ENCODE measurements around the gene DYNLRB1.

The DYNLRB1 gene

DNA sequence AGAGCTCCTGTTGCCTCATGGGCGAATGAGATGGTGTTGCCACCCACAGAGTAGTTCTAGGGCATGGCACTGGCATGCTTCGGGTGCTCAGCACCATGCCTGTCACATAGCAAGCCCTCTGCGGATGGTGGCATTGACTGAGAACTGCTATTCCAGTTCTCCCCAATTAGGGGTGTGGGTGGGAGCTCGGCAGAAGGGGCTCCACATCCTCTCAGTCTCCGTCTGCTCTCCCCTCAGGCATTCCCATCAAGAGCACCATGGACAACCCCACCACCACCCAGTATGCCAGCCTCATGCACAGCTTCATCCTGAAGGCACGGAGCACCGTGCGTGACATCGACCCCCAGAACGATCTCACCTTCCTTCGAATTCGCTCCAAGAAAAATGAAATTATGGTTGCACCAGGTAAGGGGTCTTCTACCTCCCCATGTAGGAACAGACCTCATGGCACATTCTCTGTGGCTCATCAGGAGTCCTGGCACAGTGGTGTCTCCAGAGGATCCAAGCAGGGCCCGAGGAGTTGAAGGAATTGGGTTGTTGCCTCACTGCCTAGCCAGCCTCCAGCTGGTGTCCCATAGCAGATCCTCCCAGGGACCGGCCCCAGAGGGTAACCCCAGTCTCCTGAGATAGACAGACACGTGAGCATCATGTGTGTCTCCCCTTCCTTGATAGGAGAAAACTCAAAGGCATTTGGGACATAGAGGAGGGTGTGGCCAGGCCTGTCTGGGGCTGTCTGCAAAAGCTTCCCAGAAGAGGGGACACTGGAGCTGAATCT, 18.4 kb downstream of the DYNLRB1 start:
- no peak for DNase-seq (ENCODE audit: low read depth)

DNA sequence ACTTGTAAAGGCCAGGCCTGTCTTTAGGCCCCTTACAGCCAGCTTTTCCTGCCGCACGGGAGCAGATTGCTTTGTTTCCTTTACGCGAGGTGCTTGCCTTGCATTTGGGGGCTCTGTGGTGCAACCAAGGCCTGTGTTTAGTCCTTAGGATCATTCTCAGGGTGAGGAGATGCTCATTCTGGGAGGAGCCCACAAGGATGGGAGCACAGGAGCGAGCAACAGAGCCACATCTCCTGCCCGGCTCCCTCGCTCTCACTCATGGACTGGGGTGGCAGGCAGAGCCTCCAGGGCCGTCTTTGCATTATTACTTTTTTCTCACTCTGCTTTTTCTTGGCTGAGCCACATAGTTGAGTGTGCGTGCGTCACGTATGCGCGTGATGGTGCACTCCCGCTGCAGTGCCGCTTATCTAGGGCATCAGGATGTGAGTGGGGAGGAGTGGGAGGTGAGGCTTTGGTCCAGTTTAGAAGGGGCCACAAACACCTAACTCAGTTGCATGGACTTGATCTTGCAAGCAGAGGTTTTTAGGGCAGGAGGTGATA, 19.1 kb downstream of the DYNLRB1 start:
- DNase-seq (ENCODE audit: low read depth): no peak

DNA sequence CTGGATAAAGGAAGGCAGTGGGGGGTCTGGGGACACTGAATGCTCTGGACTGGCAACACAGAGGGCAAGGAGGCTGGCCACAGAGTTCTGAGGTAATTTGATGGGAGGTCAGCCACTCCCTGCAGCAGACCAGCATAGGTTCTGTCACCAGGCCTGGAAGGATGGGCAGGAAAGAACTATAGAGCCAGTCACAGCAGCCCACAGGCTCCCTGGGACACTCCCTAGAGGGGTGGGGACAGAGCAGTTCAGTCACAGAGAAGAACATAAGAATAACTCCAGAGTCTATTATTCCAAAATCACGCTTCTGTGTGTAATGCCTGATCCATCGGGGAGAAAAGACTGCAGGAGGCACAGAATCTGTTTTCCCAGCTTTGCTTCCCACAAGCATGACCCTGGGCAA, 19.6 kb downstream of the DYNLRB1 start:
- no peak for DNase-seq (ENCODE audit: low read depth)

DNA sequence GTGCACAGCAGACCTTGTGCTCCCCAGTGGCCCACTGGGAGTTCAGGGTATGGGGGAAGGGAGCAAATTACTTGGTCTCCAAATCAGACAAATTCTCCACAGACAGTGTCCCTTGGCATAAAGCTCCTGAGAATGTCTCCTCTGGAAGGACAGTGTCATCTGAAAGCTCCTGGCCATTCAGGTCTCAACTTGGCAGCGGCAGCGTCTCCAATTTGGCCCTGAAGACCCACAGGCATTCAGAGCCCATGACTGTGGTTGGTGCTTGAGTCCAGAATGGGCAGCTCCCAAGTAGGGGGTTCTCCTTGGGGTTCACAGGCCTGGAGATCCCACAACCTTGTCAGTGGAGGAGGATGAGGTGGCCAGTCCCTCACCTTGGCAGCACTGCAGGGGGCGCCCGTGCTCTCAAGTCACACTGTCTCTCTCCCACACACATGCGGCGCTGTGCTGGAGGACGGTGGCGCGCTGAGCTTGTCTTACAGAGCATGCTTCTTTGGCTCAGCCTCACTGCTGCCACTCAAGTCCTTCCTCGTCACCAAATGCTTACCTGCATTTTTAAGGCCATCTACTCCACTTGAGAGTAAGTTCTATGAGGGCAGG, 20.7 kb downstream of the DYNLRB1 start:
- no peak for DNase-seq (ENCODE audit: low read depth)

DNA sequence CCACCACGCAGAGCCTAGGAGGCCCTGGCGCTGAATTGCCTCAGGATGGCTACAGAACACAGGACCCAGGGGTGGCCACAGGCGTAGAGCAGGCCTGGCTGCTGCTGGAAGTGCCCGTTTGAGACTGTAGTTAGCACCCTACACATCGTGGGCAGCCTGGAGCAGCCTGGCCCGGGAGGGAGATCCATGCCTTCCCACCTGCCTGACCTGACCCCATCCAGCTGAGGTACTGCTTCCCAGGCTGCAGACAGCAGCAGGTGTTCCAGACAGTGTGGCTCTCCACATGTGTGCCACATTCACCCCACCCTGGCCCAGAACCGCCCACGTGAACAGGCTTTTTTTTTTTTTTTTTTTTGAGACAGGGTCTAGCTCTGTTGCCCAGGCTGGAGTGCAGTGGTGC, 21.4 kb downstream of the DYNLRB1 start:
- no peak for DNase-seq (ENCODE audit: low read depth)

DNA sequence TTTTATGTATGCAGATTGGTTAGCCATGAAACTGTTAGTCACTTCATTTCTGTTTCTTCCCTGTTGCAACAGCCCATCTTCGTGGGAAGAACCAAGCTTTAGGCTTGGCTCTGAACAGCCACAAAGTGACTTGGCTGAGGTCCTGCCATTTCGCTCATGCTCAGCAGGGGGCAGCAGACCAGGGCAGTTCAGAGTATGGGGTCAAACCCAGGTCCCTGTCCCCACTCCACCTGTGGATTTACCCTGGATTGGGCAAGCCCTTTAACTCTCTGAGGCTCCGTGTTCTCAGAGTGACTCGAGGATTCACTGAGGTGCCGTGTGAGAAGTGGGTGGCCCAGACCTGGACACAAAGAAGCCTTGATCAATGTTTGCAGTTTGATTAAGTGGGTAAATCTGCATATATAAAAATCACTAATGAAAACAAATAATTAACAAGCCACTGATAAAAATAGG, 22.5 kb downstream of the DYNLRB1 start:
- no peak for DNase-seq (ENCODE audit: low read depth)

DNA sequence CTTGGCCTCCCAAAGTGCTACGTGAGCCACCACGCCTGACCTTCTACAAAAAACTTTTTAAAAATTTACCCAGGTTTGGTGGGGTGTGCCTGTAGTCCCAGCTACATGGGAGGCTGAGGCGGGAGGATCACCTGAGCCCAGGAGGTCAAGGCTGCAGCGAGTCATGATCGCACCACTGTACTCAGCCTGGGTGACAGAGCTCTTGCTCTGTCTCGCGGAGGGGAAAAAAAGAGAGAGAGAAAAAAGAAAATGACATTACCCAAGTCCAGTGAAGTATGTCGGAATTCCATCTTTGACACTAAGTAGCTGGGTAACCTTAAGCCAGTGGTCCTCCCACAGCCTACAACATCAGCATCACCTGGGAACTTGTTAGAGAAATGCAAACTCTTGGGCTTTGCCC, 23.5 kb downstream of the DYNLRB1 start:
- DNase-seq (ENCODE audit: low read depth): no peak

DNA sequence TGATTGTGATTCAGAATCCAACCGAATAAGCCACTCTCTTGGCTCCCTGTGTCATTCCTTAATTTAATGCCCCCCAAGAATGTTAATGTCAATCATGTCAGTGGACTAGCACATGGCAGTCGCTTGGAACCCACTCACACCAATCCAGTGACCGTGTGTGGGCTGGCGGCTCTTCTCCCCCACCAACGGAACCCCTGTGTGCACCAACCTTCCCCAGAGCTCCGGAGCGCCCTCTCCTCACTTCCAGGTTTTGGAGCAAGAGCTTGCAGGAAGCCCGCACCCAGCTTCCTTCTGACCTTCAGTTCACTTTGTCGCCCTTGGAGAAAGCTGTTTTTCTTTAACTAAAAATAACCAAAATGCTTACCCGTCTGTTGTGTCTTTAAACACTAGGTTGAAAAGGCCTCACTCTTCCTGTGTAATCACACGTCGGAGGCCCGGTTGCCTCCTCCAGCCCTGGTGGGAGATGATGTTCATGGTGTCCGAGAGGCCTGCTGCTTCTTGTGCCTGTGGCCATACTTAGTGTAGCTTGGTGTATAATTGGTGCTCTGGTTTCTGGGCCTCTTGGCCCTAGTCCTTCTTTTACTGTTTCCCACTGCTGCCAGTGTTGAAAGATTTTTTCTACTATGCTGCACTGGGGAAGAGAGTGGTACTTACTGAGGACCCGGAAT, 24.5 kb downstream of the DYNLRB1 start:
- no peak for DNase-seq (ENCODE audit: low read depth)

DNA sequence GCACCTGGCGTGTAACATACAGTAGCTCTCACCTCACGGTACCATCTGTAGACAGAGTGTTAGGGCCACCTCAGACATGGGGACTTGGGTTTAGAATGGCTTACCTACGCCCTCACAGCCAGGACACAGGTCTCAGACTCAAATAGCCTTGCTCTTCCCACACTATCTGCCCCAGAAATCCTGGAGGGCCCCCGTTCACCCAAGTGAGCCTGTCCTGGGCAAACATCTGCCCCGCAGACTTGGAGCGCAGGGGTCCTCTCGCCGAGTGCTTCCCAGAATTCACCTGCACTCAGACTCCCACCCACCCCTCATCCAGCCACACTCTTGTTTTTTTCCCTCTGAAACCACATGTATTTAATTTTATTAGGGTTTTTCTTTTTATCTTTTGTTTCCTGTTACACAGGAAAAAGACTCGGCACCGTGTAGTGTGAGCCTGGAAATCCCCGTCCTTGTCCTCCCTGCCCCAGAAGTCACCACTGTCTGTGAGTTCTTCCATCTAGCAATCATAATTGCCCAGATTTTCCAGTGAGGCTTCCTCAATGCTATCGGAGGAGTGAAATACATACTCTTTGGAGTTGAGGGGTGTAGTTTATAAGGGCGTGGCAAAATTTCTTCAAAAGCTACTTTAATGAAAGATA, 25.2 kb downstream of the DYNLRB1 start:
- no peak for DNase-seq (ENCODE audit: low read depth)

DNA sequence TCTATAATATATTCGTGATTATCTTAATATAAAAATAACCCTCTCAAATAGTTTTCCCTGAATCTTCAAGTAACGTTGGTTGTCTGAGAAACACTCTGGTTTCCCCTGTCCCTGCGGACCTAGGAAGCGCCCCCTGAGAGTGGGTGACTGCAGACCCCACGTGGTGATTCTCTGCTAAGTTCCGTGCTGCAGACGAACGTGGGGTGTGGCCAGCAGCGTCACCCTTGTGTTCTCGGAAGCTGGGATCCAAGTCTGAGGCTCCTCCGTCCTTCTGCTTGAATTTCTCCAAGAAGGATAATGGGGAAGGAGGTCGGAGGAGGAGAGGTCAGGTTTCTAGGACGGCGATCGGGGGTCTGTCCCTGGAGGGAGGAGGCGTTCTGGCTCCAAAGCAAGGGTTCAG, 25.7 kb downstream of the DYNLRB1 start:
- no peak for DNase-seq (ENCODE audit: low read depth)

DNA sequence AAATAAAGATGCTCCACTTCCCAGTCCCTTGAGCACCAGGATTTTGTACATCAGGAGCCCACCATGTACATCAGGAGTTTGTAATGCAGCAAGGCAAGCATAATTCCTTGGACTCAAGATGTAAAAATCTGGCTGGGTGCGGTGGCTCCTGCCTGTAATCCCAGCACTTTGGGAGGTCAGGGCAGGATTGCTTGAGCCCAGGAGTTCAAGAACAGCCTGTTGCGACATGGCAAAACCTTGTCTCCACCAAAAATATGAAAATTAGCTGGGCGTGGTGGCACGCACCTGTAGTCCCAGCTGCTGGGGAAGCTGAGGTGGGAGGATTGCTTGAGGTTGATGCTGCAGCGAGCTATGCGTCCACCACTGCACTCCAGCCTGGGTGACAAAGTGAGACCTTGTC, 26.2 kb downstream of the DYNLRB1 start:
- no peak for DNase-seq (ENCODE audit: low read depth)

DNA sequence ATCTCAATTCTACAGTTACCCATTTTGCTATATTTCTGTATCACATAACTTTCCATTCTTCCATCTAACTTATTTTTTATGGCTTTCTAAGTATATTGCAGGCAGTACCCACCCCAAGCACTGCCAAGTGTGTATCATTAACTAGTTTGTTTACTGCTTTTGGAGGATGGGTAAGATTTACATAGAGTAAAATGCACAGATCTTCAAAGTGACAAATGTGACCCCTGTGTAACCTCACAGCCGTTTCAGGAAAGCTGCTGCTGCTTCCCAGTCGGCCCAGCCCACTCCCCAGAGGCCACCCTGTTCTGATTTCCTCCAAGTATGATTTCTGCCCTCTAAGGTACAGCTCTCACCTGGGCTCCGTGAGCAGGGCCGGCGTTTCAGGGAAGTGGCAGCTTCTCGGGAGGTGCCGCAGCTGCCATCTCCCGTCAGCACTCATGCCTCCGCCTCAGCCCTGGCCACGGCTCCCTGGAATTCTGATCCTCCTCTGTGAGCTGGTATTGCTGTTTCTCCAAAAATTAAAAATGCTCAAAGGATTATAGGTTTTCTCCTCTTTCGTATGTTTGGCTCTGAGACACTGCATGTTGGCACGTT, 27.3 kb downstream of the DYNLRB1 start:
- no peak for DNase-seq (ENCODE audit: low read depth)

DNA sequence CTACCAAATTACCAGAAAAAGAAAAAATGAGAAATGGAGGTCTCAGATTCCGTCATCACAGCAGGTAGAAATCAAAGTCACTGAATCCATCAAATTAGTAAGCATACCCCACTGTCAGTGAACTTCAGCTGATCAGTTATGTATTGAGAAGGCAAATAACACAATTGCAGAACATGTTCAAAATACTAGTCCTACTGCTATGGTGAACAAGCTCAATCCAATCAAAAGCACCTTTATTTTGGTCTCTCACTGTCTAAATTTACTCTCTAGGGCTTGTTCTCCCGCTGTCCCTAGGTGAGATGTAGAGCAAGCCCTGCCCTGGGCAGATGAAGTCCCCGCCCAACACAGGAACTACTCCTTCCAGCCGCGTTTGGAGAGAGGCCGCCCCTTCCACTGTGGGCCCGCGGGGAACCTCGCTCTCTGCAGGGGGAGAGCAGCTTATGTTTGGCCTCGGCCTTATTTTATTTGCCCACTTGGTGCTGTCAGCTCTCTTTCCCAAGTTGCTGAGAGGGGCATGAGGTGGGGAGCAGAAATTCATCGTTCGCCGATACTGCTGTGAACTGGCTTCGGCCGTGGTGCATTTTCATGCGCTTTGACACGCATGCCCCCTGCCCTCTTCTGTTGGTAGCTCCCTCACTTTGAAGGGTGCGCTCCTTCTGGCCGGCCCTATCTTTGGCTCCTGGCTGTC, 28.0 kb downstream of the DYNLRB1 start:
- no peak for DNase-seq (ENCODE audit: low read depth)

DNA sequence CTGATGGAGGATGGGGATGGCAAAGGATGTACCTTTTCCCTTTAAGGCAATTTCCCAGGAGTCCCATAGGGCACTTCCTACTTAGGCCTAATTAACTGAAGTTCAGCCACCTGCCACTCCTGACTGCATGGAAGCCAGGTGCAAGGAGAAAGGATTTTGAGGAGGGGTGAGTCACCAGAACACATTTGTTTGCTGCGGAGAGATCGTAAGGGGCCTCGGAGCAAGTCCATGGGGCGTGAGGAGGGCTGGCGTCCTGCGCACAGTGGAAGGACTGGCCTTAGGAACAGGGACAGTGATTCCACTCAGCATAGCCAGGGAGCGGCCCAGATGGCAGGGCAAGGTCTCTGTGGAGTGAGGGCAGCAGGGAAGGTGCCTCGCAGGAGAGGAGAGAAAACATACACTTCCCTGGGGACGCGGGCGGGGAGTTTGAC, 30.5 kb downstream of the DYNLRB1 start:
- DNase-seq (ENCODE audit: low read depth): no peak

DNA sequence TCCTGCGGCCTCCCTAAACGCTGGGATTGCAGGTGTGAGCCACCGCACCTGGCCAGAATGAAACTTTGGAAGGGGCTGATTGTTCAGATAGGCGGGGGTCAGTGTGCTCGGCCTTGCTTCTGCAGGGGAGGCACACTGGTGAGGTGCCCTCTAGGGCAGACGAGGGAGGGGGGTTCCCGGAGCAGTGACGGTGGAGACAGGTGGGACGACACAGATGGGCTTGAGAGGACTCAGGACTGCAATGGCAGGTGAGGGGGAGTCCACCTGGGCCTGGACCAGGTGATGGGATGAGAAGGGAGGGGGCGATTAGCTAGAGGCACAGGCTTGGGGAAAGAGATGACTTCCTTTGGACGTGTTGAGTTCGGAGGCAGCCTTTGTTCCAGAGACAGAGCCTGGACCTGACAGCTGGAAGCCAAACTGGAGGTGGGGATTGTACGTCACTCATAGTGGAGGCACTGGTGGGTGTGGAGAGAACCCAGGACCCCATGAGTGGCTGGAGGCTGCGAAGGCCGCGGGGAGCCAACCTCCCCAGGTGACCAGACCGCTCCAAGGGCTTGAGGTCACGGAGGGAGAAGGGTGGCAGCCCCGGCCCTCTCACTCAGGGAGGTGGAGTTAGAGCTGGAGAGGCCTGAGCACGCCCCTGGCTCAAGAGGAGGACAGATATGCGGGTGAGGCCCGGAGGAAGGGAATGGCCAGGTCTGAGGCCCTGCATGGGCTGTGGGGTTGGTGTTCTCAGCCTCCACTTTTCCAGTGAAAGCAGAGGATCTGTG, 31.8 kb downstream of the DYNLRB1 start:
- no peak for DNase-seq (ENCODE audit: low read depth)

DNA sequence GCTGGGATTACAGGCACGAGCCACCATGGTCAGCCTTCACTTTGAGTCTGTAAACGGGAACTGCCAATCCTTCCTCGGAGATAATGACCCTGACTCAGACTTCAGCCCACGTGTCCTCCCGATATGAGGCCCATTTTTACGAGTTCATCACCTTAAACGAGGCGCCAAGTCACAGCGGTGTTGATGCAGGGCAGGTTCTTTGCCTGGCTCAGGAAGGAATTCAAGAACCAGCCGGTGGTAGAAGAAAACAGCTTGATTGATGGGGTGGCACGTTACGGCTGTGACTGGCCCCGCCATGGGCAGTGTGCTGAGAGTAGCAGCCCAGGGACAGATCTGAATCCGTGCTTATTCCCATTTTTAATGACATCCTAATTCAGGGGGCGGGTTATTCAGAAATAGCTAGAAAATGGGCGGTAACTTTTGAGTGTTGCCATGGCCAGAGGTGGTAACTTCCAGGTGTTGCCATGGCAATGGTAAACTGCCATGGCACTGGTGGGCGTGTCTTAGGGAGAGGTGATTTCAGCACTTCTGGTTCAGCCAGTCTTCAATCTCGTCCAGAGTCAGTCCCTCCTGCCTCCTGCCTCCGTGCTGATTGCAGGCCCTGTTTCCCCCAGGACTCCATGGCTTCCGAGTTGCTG, 33.2 kb downstream of the DYNLRB1 start:
- no peak for DNase-seq (ENCODE audit: low read depth)

DNA sequence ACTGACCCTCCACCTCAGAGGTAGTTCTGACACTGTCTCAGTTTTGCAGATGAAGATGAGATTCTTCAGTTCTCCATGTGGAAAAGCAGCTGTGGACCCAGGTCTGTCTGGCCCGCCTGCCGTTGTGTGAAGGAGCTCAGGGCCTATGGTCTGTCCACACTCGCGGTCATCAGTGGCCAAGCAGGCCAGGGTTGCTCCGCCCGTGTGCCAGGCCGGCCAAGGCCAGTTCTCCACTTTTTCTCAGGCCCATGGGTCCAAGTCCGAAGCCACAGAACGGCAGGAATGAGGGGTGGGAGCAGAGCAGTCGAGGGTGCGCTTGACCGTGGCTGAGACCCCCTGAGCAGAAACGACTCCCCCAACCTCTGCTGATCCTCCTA, 33.7 kb downstream of the DYNLRB1 start:
- no peak for DNase-seq (ENCODE audit: low read depth)

DNA sequence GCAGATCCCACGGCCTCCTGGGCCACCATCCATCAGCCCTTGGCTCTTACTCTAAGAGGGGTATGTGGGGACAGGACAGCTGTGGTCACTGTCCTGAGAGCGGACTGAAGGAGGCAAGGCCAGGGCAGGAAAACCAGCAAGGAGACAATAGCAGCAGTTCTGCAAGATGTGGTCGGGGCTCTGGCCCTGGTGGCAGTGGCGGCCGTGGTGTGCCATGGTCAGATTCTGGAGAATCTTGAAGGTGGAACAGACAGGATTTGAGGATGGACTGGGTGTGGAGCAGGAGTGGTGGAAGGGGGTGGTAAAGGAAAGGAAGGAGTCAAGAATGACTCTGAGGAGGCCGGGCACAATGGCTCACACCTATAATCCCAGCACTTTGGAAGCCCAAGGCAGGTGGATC, 36.3 kb downstream of the DYNLRB1 start:
- no peak for DNase-seq (ENCODE audit: low read depth)

DNA sequence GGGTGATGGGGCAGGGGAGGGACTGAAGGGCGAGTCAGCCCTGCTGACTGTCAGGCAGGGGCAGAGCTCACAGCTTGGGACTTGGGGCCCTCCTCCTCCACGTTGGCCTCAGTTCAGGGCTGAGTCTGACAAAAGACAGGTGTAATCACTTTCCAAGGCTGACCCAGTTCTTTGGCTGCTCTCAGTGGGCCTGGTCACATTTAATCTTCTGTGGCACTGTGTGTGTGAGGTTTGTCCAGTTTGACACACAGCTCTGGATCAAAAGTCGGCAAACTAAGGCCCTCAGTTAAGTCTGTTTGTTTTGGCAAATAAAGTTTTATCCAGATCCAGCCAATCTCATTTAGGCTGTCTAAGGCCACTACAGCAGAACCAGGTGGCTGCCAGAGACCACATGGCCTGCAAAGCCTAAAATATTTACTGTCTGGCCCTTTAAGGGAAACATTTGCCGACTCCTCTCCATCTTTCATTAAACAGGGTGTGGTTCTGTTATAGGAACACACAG, 37.2 kb downstream of the DYNLRB1 start:
- DNase-seq (ENCODE audit: low read depth): no peak

DNA sequence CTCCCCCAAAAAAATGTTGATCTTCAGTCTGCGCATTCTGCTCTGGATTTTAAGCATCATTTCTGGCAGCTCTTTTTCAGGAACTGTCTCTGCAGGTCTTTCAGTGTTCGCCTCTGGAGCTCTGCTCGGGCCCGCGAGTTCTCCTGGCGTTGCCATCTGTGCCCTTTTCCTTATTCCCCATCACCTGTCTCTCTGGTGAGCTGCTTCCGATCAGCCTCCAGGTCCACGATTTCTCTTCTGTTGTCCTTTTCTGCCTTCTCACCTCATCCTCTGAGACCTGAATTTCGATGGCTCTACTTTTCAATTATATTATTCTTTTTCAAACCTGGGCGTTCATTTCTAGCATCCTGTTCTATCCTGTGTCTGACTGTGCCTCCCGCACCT, 41.7 kb downstream of the DYNLRB1 start:
- DNase-seq (ENCODE audit: low read depth): no peak
